H54 (cell line): ENCODE data around the gene TMCC2.

Source experiments
- DNase-seq: peaks from one replicate; pipeline ENCODE4 v3.0.0; 2011; ENCODE audit warnings: low spot score, mixed read lengths; ENCODE audit not compliant: insufficient read length
- FAIRE-seq: peaks from 3 replicates; lab custom pipeline; 2011; peaks lifted over from hg19 to GRCh38; lab: Jason Lieb, UNC
- POLR2A ChIP-seq: IDR thresholded peaks from 2 replicates; pipeline ENCODE4 v1.6.1; 2011; ENCODE audit warnings: low read depth, mild to moderate bottlenecking, low read length

Gene TMCC2

GRCh38 chr1:205309741-205310140, 82.0 kb downstream of the TMCC2 start:
- DNase-seq: no peak
- no peak for TF ChIP-seq POLR2A
- FAIRE-seq: no peak

DNA sequence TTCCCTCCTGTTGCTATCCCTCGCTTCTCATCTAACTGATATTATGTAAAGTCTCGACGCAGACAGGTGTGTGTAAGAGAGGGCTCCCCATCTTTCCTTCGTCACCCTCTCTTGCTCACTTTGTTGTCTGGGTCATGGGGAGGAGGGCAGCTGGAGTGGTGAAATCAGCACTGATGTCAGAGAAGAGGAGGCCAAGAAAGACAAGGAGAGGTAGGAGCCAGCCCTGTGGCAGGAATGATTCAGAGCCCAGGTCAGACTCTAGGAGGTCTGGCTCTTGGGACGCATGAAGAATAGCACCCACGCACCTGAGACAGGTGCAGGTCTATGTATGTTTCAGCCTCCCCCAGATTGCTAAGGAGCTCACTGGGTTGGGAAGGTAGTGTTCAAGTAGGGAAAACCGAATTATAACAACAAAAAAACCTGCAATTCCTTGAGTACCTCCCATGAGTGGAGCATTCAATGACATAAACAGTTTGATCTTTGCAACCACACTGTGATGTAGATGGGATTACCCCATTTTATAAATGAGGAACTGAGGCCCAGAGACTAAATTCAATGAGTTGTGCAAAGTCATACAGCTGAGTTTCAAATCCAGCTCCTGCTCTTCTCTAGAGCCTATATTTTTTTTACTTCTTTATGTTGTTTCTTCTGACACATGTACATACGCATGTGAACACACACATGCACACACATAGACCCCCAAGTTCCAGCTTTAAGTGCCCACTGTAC, 83.4 kb downstream of the TMCC2 start:
- DNase-seq: no peak
- no peak for FAIRE-seq
- no peak for TF ChIP-seq POLR2A

GRCh38 chr1:205312866-205313562, 85.3 kb downstream of the TMCC2 start:
- DNase-seq (no peak), FAIRE-seq (no peak)
- TF ChIP-seq POLR2A: no peak

- FAIRE-seq: no peak
- no peak for DNase-seq
- TF ChIP-seq POLR2A: no peak
These were observed 86.0 kb downstream of the TMCC2 start for GRCh38 chr1:205313563-205314308.

DNA sequence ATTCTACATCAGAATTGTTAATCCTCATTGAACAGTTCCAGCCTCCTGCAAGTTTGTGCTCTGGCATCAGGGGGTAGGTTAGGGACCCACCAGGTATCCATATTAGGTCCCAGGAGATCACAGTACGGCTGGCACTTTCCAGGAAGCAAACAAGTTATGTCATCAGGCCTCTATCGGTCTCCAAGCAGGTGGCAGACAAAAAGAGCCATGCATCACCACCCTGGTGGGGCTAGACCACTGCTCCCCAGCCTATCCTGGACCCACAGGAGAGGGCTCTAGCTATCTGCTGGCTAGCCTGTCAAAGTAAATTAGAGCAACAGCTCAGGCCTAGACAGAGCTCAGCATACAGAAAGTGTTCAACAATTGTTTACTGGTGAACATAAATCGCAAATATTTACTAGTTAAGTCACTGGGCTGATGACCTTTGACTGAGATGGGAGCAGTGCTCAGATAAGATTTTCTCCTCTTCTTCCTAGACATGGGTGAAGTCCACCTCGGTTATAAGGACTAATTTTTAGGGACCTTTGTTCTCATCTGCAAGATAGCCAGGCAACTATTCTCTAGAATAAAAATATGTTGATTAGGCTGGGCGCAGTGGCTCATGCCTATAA, 87.4 kb downstream of the TMCC2 start:
- DNase-seq: no peak
- TF ChIP-seq POLR2A: no peak
- no peak for FAIRE-seq

GRCh38 chr1:205316161-205316566, 88.4 kb downstream of the TMCC2 start:
- no peak for FAIRE-seq
- DNase-seq: no peak
- no peak for TF ChIP-seq POLR2A

DNA sequence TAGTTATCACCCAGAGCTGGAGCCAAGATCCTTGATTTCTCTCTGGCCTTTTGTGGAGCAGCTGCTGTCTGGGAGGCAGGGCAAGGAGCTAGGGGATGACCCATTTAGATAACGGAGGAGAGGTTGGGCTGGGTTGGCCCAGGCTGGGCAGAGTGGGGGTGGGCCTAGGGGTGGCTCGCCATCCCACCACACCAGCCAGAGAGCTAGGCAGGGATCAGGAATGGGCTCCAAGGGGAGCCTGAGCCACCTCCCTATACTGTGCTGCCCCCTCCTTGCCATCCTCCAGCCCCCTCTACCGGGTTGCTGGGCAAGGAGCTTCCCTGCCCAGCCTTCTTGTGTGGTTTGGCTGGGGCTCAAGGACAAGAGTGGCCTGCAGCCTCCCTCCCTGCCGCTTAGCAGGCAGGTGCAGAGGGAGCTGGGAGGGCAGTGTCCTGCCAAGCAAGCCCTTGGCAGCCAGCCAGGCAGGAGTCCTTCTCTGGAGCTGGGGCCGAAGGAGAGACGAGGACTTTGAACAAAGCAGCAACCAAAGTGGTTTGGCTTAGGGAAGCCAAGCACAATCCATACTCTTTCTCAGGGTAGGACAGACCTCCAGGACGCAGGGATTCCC, 89.7 kb downstream of the TMCC2 start:
- peak; percentile 54 for DNase-seq
- FAIRE-seq: no peak
- no peak for TF ChIP-seq POLR2A

DNA sequence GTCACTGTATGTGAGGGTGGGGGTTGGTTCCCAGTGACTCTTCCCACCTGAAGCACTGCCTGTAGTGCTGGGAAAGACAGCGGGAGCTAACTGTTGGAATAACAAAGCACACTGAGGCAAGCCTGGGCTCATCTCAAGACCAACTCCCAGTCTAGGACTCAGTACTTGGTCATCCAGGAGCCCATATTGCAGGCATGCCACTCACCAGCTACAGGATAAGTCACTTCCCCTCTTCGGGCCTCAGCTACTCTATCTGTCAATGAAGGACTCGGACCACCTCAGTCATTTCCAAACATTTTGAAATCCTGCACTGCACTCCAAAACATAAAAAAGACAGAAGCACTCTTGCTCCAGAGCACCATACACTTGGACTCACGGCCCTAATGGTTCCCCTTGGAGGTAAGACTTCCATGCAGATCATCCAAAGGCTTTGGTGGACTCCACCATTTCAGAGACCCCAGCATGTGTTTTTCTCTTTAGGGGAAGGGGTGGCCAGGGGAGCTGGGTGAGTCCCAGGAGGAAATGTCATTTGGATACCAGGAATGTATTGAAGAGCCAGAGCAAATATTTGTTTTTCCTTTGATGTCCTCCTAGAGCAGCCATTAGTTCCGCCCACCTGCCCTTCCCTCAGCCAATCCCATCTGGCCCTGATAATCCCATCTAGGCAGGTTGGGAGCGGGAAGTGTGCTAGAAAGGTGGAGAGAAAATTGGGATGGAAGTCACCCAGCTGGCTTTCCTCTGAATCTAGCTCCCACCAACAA, 90.7 kb downstream of the TMCC2 start:
- no peak for TF ChIP-seq POLR2A
- no peak for FAIRE-seq

GRCh38 chr1:205319081-205320018, 91.6 kb downstream of the TMCC2 start:
- no peak for TF ChIP-seq POLR2A
- no peak for DNase-seq
- no peak for FAIRE-seq

More for the DNA sequence above, 90.7 kb downstream of the TMCC2 start:
- no peak for DNase-seq

DNA sequence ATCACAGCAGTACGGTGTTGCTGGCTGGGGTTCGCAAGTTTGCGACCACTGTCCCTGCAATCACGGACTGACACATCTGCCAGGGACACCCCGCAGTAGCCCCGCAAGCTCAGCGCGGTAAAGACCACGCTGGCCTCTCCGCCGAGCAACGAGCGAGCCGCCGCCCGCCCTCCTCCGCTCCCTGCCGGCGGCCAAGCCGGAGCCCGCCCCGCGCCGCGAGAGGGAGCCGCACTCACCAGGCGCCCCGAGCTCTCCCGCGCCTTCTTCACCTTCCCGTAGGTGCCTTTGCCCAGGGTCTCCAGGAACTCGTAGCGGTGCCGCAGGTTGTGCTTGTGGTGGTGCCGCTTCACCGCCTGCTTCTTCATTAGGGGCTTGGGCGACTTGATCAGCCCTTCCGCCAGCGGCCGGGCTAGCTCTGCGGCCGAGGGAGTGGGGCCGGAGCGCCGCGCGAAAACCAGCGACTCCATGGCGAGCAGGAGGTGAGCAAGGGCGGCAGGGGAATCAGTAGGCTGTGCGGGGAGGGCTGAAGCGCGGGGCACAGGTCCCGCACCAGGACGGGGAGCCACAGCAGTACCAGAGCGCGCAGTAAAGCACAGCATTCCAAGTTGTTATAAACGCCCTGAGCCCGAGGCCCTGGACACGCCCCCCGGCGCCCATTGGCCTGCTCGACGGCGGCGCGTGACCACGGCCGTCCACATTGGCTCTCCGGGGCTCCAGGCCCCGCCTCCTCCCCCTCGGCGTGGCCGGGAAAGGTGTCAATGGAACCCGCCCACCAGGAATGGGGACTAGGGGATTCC, 93.6 kb downstream of the TMCC2 start, which contains the start of gene NUAK2:
NUAK2 (minus strand) TSS at position 584 of the 797 bp plus-strand sequence; CDS start at position 467, 117 bp downstream.
- no peak for FAIRE-seq

GRCh38 chr1:205321959-205322283, 94.2 kb downstream of the TMCC2 start:
- DNase-seq (no peak), FAIRE-seq (no peak)
- TF ChIP-seq POLR2A: no peak

More for the DNA sequence above, 93.6 kb downstream of the TMCC2 start, which contains the start of gene NUAK2:
- peak; percentile 88 for DNase-seq
- TF ChIP-seq POLR2A: peak; percentile 95
